Measurements from ENCODE around the gene ZGPAT. TPM values are rescaled to one million over a fixed set of nuclear protein-coding genes. Genes with fewer than 3 reads are reported as not detected.

The ZGPAT gene
- total RNA-seq, 2 donors from 2014 or later, result 28.8 to 29.5 TPM

GRCh38 chr20:63742381-63743024 is 34.7 kb downstream of the ZGPAT start:
- Histone ChIP-seq H3K27ac (ENCODE audit: low read depth, low read length) (no peak overlapping the region), H3K9me3 (ENCODE audit: control insufficient read depth, low read length) (no peaks in the 10 kb centered on the region), H3K4me3 (ENCODE audit: low read length) (no peak overlapping the region), H3K4me1 (ENCODE audit: control insufficient read depth, insufficient read depth, low read length) (peaks cover 8% of the 10 kb centered on the region), H3K9ac (ENCODE audit: extremely low read depth, low read length, poor library complexity, severe bottlenecking) (no peak overlapping the region), H3K27me3 (ENCODE audit: control insufficient read depth, insufficient read depth, low read length, poor library complexity, severe bottlenecking) (no peaks in the 10 kb centered on the region), H3K36me3 (ENCODE audit: control insufficient read depth, insufficient read depth, low read length) (peaks cover 29% of the 10 kb centered on the region)
- Mint-ChIP-seq H3K36me3 (ENCODE audit: low read depth) (peaks cover 14% of the 10 kb centered on the region), H3K27me3 (ENCODE audit: insufficient read depth) (no peaks in the 10 kb centered on the region), H3K4me3 (no peak overlapping the region), H3K4me1 (no peaks in the 10 kb centered on the region), H3K27ac (no peak overlapping the region), H3K9me3 (no peaks in the 10 kb centered on the region)
- peak; percentile 45 for DNase-seq
- no peak for TF ChIP-seq CTCF (conservative IDR thresholded peaks at IDR 0.05)
- 93 to 94% methylated on average over 19 to 37 of the region's 37 CpGs for WGBS, 2 experiments (ENCODE audit: insufficient coverage in 1 of 2, insufficient read length in 1 of 2)

GRCh38 chr20:63743210-63743970 is 35.6 kb downstream of the ZGPAT start:
- H3K4me3 Mint-ChIP-seq, result no peak overlapping the region
- WGBS, 2 experiments (ENCODE audit: insufficient coverage in 1 of 2, insufficient read length in 1 of 2), result 91 to 95% methylated on average over 18 to 28 of the region's 31 CpGs
- no peak for TF ChIP-seq CTCF (conservative IDR thresholded peaks at IDR 0.05)
- no peaks in the 10 kb centered on the region for H3K4me1 Mint-ChIP-seq
- H3K27ac Mint-ChIP-seq, result no peak overlapping the region
- H3K27me3 Mint-ChIP-seq (ENCODE audit: insufficient read depth), result no peaks in the 10 kb centered on the region
- no peaks in the 10 kb centered on the region for H3K9me3 Mint-ChIP-seq
- DNase-seq, result no peak
- peaks cover 29% of the 10 kb centered on the region for H3K36me3 ChIP-seq (ENCODE audit: control insufficient read depth, insufficient read depth, low read length)
- H3K9me3 ChIP-seq (ENCODE audit: control insufficient read depth, low read length), result no peaks in the 10 kb centered on the region
- no peaks in the 10 kb centered on the region for H3K27me3 ChIP-seq (ENCODE audit: control insufficient read depth, insufficient read depth, low read length, poor library complexity, severe bottlenecking)
- H3K27ac ChIP-seq (ENCODE audit: low read depth, low read length), result no peak overlapping the region
- no peak overlapping the region for H3K9ac ChIP-seq (ENCODE audit: extremely low read depth, low read length, poor library complexity, severe bottlenecking)
- H3K4me1 ChIP-seq (ENCODE audit: control insufficient read depth, insufficient read depth, low read length), result peaks cover 8% of the 10 kb centered on the region
- peaks cover 14% of the 10 kb centered on the region for H3K36me3 Mint-ChIP-seq (ENCODE audit: low read depth)
- no peak overlapping the region for H3K4me3 ChIP-seq (ENCODE audit: low read length)

GRCh38 chr20:63744158-63744557 is 36.3 kb downstream of the ZGPAT start:
- H3K36me3 Mint-ChIP-seq (ENCODE audit: low read depth), result peaks cover 14% of the 10 kb centered on the region
- Histone ChIP-seq H3K27me3 (ENCODE audit: control insufficient read depth, insufficient read depth, low read length, poor library complexity, severe bottlenecking) (no peaks in the 10 kb centered on the region), H3K4me3 (ENCODE audit: low read length) (no peak overlapping the region), H3K9ac (ENCODE audit: extremely low read depth, low read length, poor library complexity, severe bottlenecking) (no peak overlapping the region), H3K4me1 (ENCODE audit: control insufficient read depth, insufficient read depth, low read length) (peaks cover 8% of the 10 kb centered on the region), H3K36me3 (ENCODE audit: control insufficient read depth, insufficient read depth, low read length) (peaks cover 29% of the 10 kb centered on the region), H3K9me3 (ENCODE audit: control insufficient read depth, low read length) (no peaks in the 10 kb centered on the region), H3K27ac (ENCODE audit: low read depth, low read length) (no peak overlapping the region)
- H3K9me3 Mint-ChIP-seq, result no peaks in the 10 kb centered on the region
- H3K4me1 Mint-ChIP-seq, result no peaks in the 10 kb centered on the region
- no peak for DNase-seq
- no peaks in the 10 kb centered on the region for H3K27me3 Mint-ChIP-seq (ENCODE audit: insufficient read depth)
- 90 to 100% methylated on average over 4 of the region's 4 CpGs for WGBS, 2 experiments (ENCODE audit: insufficient coverage in 1 of 2, insufficient read length in 1 of 2)
- no peak overlapping the region for H3K4me3 Mint-ChIP-seq
- no peak overlapping the region for H3K27ac Mint-ChIP-seq
- no peak for TF ChIP-seq CTCF (conservative IDR thresholded peaks at IDR 0.05)
